ENCODE measurements around the gene VPS39. TPM values are rescaled to one million over a fixed set of nuclear protein-coding genes. Genes with fewer than 3 reads are reported as not detected.

VPS39 gene
- total and polyA plus RNA-seq, 2 of the 13 experiments (the other 11 are each of a cell fraction or from before 2014, with no cell fraction given), result 22.9 to 32.0 TPM

- peaks cover 58% of the 10 kb centered on the region for H3K4me1 ChIP-seq (ENCODE audit: insufficient read depth, low read length)
- ChIA-PET CTCF (ENCODE audit: low intra/inter-chr PET ratio, low total read pairs) (no interaction called here), POLR2A (no interaction called here)
- no peak overlapping the region for H3K9ac ChIP-seq (ENCODE audit: insufficient read depth, low read depth, low read length)
- DNase-seq (ENCODE audit: low spot score), result no peak
- no TSS peak for BruUV-seq (replicated peaks)
- 0 out of 5 replicates have a peak, but pooled peaks cover 0 to 4% of the 10 kb centered on the region in 2 experiments for H3K36me3 ChIP-seq (replicated peaks in 1 of 2; ENCODE audit: control insufficient read depth in 1 of 2, insufficient read depth in 2 of 2, low read length in 2 of 2)
- no peaks in the 10 kb centered on the region for H4K20me1 ChIP-seq (ENCODE audit: insufficient read depth, low read length)
- in situ Hi-C loops (cut with HindIII; ENCODE audit: extremely low pct_ligation_motif_present, low pct_unique_long_range_greater_than_20kb), result no loop called here
- intact Hi-C loops (cut with micrococcal nuclease; ENCODE audit: unreplicated experiment), result no loop called here
- no peaks in the 10 kb centered on the region for H3K79me2 ChIP-seq (ENCODE audit: insufficient read depth, low read length)
- H3K4me3 ChIP-seq (replicated peaks in 1 of 3; ENCODE audit: insufficient read depth in 1 of 3, low read depth in 2 of 3, low read length in 3 of 3), result no peak overlapping the region
- H3K27me3 ChIP-seq (ENCODE audit: control insufficient read depth in 1 of 2, insufficient read depth in 2 of 2, low read length in 2 of 2), result peaks cover 1 to 19% of the 10 kb centered on the region in 2 experiments; a peak in 4 of 5 replicates
- no peak for ATAC-seq
- H3K9me3 ChIP-seq (ENCODE audit: low read length), result no peaks in the 10 kb centered on the region
- 50% methylated on average over 1 of the region's 4 CpGs for WGBS (ENCODE audit: low lambda C conversion rate)
- no peak for FAIRE-seq
- H3K4me2 ChIP-seq (ENCODE audit: low read depth, low read length), result no peak overlapping the region
- H2AFZ ChIP-seq (ENCODE audit: low read length), result no peak overlapping the region
- no peak overlapping the region for H3K27ac ChIP-seq (ENCODE audit: extremely low read length, insufficient read depth, low read length)
- no peak for TF ChIP-seq ZNF451 (CRISPR knock-in tag; IDR thresholded peaks at IDR 0.05)
- no peak for TF ChIP-seq ZBTB21 (CRISPR knock-in tag; IDR thresholded peaks at IDR 0.05)
- no peak for TF ChIP-seq KLF16 (CRISPR knock-in tag; IDR thresholded peaks at IDR 0.05)
- no peak for TF ChIP-seq ZNF318 (CRISPR knock-in tag; IDR thresholded peaks at IDR 0.05)
- TF ChIP-seq ZNF740 (CRISPR knock-in tag; IDR thresholded peaks at IDR 0.05), result no peak
- no peak for TF ChIP-seq ZNF260 (CRISPR knock-in tag; IDR thresholded peaks at IDR 0.05; ENCODE audit: borderline replicate concordance, low read depth)
- TF ChIP-seq ZNF598 (CRISPR knock-in tag; IDR thresholded peaks at IDR 0.05; ENCODE audit: borderline replicate concordance), result no peak
- TF ChIP-seq ATF6 (CRISPR knock-in tag; conservative IDR thresholded peaks at IDR 0.05), result no peak
- no peak for TF ChIP-seq TEF (CRISPR knock-in tag; IDR thresholded peaks at IDR 0.05)
- no peak for TF ChIP-seq ZBTB43 (CRISPR knock-in tag; conservative IDR thresholded peaks at IDR 0.05)
- no peak for TF ChIP-seq MAFK (conservative IDR thresholded peaks at IDR 0.05 in 1 of 2, IDR thresholded peaks at IDR 0.05 in 1 of 2; ENCODE audit: low read length in 2 of 2)
- no peak for TF ChIP-seq ELF3 (CRISPR knock-in tag; IDR thresholded peaks at IDR 0.05)
- TF ChIP-seq ZBTB38 (CRISPR knock-in tag; IDR thresholded peaks at IDR 0.05), result no peak
Observed at GRCh38 chr15:42153874-42154211, 54.3 kb downstream of the VPS39 start.

Measured in HepG2 (cell line).